SHP77 treated with DMSO at 0.1 percent for 48 hours (cell line): ENCODE measurements around the gene CNDP1.
A peak's percentile ranks its signal among the peaks of the same experiment; 100 is the strongest.
"Not testable (repeated sequence)": the region's sequence is repeated elsewhere in the genome, so short reads cannot be mapped to it uniquely, and the experiment has no call there.

Experiments
- DNase-seq: peaks from one replicate; lab custom pipeline; 2025; lab: John Stamatoyannopoulos, UW

Gene CNDP1

GRCh38 chr18:74546751-74547530 is 12.6 kb downstream of the CNDP1 start:
- no peak for DNase-seq

- DNase-seq: no peak
Observed at GRCh38 chr18:74547860-74548259, 13.6 kb downstream of the CNDP1 start.

- no peak for DNase-seq
Observed at GRCh38 chr18:74549591-74550104, 15.3 kb downstream of the CNDP1 start.

GRCh38 chr18:74550886-74551285 is 16.6 kb downstream of the CNDP1 start:
- no peak for DNase-seq

GRCh38 chr18:74551452-74551851 is 17.2 kb downstream of the CNDP1 start:
- no peak for DNase-seq

- DNase-seq: peak; percentile 68
Observed at GRCh38 chr18:74551936-74552555, 17.7 kb downstream of the CNDP1 start.

- DNase-seq: no peak
Observed at GRCh38 chr18:74556126-74556525, 21.8 kb downstream of the CNDP1 start.

GRCh38 chr18:74558096-74558495 is 23.8 kb downstream of the CNDP1 start:
- DNase-seq: no peak

- DNase-seq: no peak
Observed at GRCh38 chr18:74562131-74562730, 27.9 kb downstream of the CNDP1 start.

GRCh38 chr18:74562775-74563174 is 28.5 kb downstream of the CNDP1 start:
- DNase-seq: no peak

GRCh38 chr18:74563999-74564398 is 29.7 kb downstream of the CNDP1 start:
- DNase-seq: no peak

GRCh38 chr18:74565164-74565563 is 30.9 kb downstream of the CNDP1 start:
- DNase-seq: not testable (repeated sequence)

- not testable (repeated sequence) for DNase-seq
Observed at GRCh38 chr18:74565993-74566392, 31.7 kb downstream of the CNDP1 start.

- no peak for DNase-seq
Observed at GRCh38 chr18:74567822-74568221, 33.5 kb downstream of the CNDP1 start.

- no peak for DNase-seq
Observed at GRCh38 chr18:74569401-74569800, 35.1 kb downstream of the CNDP1 start.

GRCh38 chr18:74570266-74570665 is 36.0 kb downstream of the CNDP1 start:
- no peak for DNase-seq

GRCh38 chr18:74571895-74572680 is 37.8 kb downstream of the CNDP1 start:
- no peak for DNase-seq

GRCh38 chr18:74573053-74573452 is 38.8 kb downstream of the CNDP1 start:
- no peak for DNase-seq

GRCh38 chr18:74574916-74575315 is 40.6 kb downstream of the CNDP1 start:
- DNase-seq: no peak

- no peak for DNase-seq
Observed at GRCh38 chr18:74577019-74577418, 42.7 kb downstream of the CNDP1 start.

- no peak for DNase-seq
Observed at GRCh38 chr18:74579496-74580065, 45.3 kb downstream of the CNDP1 start.

GRCh38 chr18:74582642-74583041 is 48.3 kb downstream of the CNDP1 start:
- DNase-seq: no peak
